ENCODE results near the gene TOX2. TPM values are rescaled to one million over a fixed set of nuclear protein-coding genes. Genes with fewer than 3 reads are reported as not detected.
A peak's percentile ranks its signal among the peaks of the same experiment; 100 is the strongest.

TOX2 gene
- total RNA-seq, 3 donors from 2014 or later: 0.66 to 1.1 (median 0.87) TPM

DNA sequence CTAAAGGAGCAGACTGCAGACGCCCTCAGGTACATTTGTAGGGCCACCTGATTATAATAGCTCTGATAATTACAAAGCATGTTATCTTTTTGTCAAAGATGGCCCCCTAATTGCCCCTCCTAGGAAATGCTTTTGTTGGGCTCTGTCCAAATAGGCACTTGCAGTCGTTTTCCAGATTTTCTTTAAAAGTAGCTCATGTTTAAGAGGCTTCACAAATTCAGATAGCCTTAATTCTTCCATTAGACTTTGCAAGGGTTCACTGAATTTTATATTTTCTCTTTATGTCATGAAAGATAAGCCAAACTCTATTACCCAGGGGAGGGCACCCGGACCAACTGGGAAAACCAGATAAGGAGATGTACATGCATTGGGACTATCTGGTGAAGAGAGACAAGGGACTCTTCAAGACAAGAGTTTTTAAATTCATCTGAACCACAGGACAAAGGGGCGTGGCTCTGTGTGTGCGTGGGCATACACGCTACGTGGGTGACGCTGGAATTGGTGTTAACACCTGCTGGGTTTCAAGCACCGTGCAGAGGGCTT is 95.6 kb downstream of the TOX2 start:
- Mint-ChIP-seq H3K4me1 (ENCODE audit: low read depth) (peaks cover 14% of the 10 kb centered on the region), H3K4me3 (no peak overlapping the region), H3K9me3 (no peaks in the 10 kb centered on the region), H3K36me3 (ENCODE audit: insufficient read depth) (no peaks in the 10 kb centered on the region), H3K27me3 (ENCODE audit: low read depth) (peaks cover 9% of the 10 kb centered on the region)
- peak; percentile 32 for DNase-seq
- no peak for ATAC-seq

- Mint-ChIP-seq H3K4me1 (ENCODE audit: low read depth) (peaks cover 14% of the 10 kb centered on the region), H3K27me3 (ENCODE audit: low read depth) (peaks cover 9% of the 10 kb centered on the region), H3K4me3 (no peak overlapping the region), H3K36me3 (ENCODE audit: insufficient read depth) (no peaks in the 10 kb centered on the region), H3K9me3 (no peaks in the 10 kb centered on the region)
- ATAC-seq (peak; percentile 57 to 58), DNase-seq (no peak)
These were observed 96.7 kb downstream of the TOX2 start for GRCh38 chr20:44011251-44011940.

GRCh38 chr20:44012466-44013226 is 98.0 kb downstream of the TOX2 start:
- ATAC-seq: no peak
- Mint-ChIP-seq H3K4me3 (no peak overlapping the region), H3K9me3 (no peaks in the 10 kb centered on the region), H3K27me3 (ENCODE audit: low read depth) (peaks cover 10% of the 10 kb centered on the region), H3K36me3 (ENCODE audit: insufficient read depth) (no peaks in the 10 kb centered on the region), H3K4me1 (ENCODE audit: low read depth) (peaks cover 14% of the 10 kb centered on the region)
- DNase-seq: no peak

- H3K4me3 Mint-ChIP-seq: no peak overlapping the region
- peaks cover 33% of the 10 kb centered on the region for H3K4me1 Mint-ChIP-seq (ENCODE audit: low read depth)
- no peak for ATAC-seq
- H3K27me3 Mint-ChIP-seq (ENCODE audit: low read depth): peaks cover 7% of the 10 kb centered on the region
- no peak for DNase-seq
- no peaks in the 10 kb centered on the region for H3K36me3 Mint-ChIP-seq (ENCODE audit: insufficient read depth)
- H3K9me3 Mint-ChIP-seq: no peaks in the 10 kb centered on the region
These were observed 100.4 kb downstream of the TOX2 start for GRCh38 chr20:44014807-44015732.

DNA sequence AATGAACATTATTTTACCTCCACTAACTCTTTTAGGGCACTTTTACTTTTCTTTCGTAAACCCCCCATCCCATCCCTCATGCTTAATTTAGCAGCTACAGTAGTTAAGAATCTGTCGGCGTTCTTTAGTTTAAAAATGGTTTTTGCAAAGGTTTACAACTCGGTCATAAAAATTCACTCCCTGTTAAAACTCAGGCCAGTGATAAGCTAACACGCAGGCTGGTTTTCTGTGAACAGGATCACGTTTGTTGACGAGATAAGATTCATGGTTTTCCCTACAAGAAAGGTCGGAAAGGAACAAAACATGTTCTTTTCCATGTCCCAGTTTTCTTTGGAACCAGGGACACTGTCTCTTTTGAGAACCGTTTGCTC is 101.1 kb downstream of the TOX2 start:
- peaks cover 7% of the 10 kb centered on the region for H3K27me3 Mint-ChIP-seq (ENCODE audit: low read depth)
- no peaks in the 10 kb centered on the region for H3K36me3 Mint-ChIP-seq (ENCODE audit: insufficient read depth)
- H3K4me1 Mint-ChIP-seq (ENCODE audit: low read depth): peaks cover 36% of the 10 kb centered on the region
- H3K4me3 Mint-ChIP-seq: no peak overlapping the region
- ATAC-seq: no peak
- no peaks in the 10 kb centered on the region for H3K9me3 Mint-ChIP-seq
- no peak for DNase-seq

- H3K27me3 Mint-ChIP-seq (ENCODE audit: low read depth): peaks cover 10% of the 10 kb centered on the region
- ATAC-seq: no peak
- DNase-seq: no peak
- no peaks in the 10 kb centered on the region for H3K36me3 Mint-ChIP-seq (ENCODE audit: insufficient read depth)
- H3K4me1 Mint-ChIP-seq (ENCODE audit: low read depth): peaks cover 36% of the 10 kb centered on the region
- no peaks in the 10 kb centered on the region for H3K9me3 Mint-ChIP-seq
- no peak overlapping the region for H3K4me3 Mint-ChIP-seq
These were observed 101.9 kb downstream of the TOX2 start for GRCh38 chr20:44016525-44016924.

DNA sequence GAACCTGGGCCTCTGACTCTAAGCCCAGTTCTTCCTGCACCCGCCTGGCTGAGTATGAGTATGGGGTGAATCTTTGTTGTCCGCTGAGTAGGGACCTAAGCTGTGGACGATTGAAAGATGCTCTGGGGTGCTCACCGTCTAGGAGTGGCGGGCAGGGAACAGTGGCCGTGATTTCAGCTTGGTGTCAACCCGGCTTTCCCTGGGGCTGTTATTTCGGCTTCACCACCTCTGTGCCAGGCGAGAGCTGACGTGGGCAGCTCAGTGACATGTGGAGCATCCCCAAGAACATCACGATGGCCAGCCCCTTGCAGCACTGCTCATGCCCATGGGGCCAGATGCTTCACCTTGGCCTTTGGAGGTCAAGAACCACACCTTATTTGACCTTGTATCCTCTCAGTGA is 102.6 kb downstream of the TOX2 start:
- no peaks in the 10 kb centered on the region for H3K9me3 Mint-ChIP-seq
- H3K4me3 Mint-ChIP-seq: no peak overlapping the region
- DNase-seq: no peak
- peaks cover 29% of the 10 kb centered on the region for H3K4me1 Mint-ChIP-seq (ENCODE audit: low read depth)
- peaks cover 7% of the 10 kb centered on the region for H3K27me3 Mint-ChIP-seq (ENCODE audit: low read depth)
- H3K36me3 Mint-ChIP-seq (ENCODE audit: insufficient read depth): no peaks in the 10 kb centered on the region
- ATAC-seq: no peak

DNA sequence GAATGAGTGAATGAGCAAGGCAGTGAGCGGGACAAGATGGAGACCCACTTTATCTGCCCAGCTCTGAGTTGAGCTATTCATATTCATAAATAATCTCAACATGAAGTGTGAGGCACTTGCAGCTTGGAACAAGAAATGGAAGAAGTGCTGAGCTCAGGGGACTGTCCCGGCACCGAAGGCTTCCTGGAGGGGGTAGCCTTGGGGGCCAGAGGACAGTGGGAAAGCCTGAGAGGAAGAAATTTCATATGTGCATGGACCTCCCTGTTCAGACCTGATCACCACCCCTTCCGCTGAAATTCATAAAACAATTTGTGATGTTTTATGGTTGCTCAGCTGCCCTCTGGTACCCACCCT is 103.2 kb downstream of the TOX2 start:
- no peaks in the 10 kb centered on the region for H3K36me3 Mint-ChIP-seq (ENCODE audit: insufficient read depth)
- H3K9me3 Mint-ChIP-seq: no peaks in the 10 kb centered on the region
- H3K4me3 Mint-ChIP-seq: no peak overlapping the region
- ATAC-seq (no peak), DNase-seq (no peak)
- peaks cover 11% of the 10 kb centered on the region for H3K27me3 Mint-ChIP-seq (ENCODE audit: low read depth)
- H3K4me1 Mint-ChIP-seq (ENCODE audit: low read depth): peaks cover 33% of the 10 kb centered on the region

DNA sequence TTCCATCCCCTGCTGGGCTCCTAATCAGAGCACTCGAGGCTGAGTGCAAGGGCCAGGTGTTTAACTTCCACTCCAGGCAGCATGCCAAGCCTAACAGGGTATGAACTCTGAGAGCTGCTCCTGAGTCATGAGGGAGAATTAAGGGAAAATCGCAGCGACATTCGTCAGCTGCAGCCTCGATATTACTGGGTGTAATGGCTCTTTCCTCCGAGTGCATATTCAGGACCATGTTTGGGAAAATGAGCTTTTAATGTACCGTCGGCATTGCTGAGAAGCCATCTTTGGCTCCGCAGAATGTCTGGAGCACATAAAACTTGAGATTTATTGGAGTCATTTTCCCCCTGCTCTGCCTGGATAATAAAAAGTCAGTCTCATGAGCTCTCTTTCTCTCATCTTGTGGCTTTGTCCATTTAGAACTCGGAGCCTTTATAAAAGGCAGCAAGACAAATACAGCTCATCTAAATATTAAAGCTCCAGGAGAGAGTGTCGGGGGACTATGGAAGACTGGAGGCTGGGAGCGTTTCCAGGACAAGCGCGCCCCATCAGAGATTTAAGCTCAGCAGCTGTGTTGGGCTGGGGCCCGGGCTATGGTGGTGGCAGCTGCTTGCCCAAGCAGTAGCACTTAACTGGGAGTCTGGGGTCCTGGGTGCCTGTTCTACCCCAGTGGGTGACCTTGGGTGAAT is 103.7 kb downstream of the TOX2 start:
- no peak for ATAC-seq
- Mint-ChIP-seq H3K36me3 (ENCODE audit: insufficient read depth) (no peaks in the 10 kb centered on the region), H3K27me3 (ENCODE audit: low read depth) (peaks cover 12% of the 10 kb centered on the region), H3K4me3 (no peak overlapping the region), H3K4me1 (ENCODE audit: low read depth) (peaks cover 33% of the 10 kb centered on the region), H3K9me3 (no peaks in the 10 kb centered on the region)
- DNase-seq: no peak

- Mint-ChIP-seq H3K27me3 (ENCODE audit: low read depth) (peaks cover 12% of the 10 kb centered on the region), H3K36me3 (ENCODE audit: insufficient read depth) (no peaks in the 10 kb centered on the region), H3K4me3 (peak overlapping the region; percentile 60), H3K9me3 (no peaks in the 10 kb centered on the region), H3K4me1 (ENCODE audit: low read depth) (peaks cover 33% of the 10 kb centered on the region)
- ATAC-seq (no peak), DNase-seq (no peak)
These were observed 104.4 kb downstream of the TOX2 start for GRCh38 chr20:44018942-44019637.

GRCh38 chr20:44019638-44020335 is 105.1 kb downstream of the TOX2 start:
- ATAC-seq (peak; percentile 42 to 56), DNase-seq (peak; percentile 17)
- peaks cover 9% of the 10 kb centered on the region for H3K27me3 Mint-ChIP-seq (ENCODE audit: low read depth)
- H3K4me3 Mint-ChIP-seq: peak overlapping the region; percentile 60
- H3K36me3 Mint-ChIP-seq (ENCODE audit: insufficient read depth): no peaks in the 10 kb centered on the region
- no peaks in the 10 kb centered on the region for H3K9me3 Mint-ChIP-seq
- peaks cover 33% of the 10 kb centered on the region for H3K4me1 Mint-ChIP-seq (ENCODE audit: low read depth)

DNA sequence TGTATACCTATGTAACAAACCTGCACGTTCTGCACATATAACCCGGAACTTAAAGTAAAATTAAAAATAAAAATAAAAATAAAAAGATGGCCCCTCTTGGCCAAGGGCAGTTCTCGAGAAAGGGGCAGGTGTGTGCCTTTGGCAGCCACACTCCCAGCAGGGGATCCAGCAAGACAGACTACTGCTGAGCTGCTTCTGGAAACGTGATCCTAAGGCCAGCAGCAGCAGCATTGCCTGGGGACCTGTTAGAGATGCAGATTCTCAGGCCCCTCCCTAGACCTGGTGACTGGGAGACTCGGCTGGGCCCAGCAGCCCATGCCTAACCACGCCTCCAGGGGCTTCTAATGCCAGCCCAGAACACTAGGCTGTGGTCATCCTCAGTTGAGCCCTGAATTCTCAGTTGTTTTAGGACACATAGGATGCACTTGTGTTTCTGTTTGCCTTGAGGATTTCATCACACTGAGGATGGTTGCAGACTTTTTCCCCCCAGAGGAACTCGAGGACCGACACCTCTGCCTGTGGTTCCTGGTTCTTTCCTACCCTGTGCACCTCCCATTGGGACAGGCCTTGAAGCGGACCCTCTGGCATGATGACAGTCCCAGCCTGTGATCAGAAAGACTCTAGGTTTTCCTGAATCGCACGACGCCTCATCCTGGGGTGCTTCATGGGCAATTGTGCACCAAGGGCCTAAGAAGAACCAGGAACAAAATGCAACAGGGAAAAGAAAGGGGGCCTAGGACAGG is 105.9 kb downstream of the TOX2 start:
- Mint-ChIP-seq H3K36me3 (ENCODE audit: insufficient read depth) (no peaks in the 10 kb centered on the region), H3K27me3 (ENCODE audit: low read depth) (peaks cover 11% of the 10 kb centered on the region)

More for the DNA sequence above, 105.9 kb downstream of the TOX2 start:
- DNase-seq: no peak
- no peak for ATAC-seq
- Mint-ChIP-seq H3K4me3 (no peak overlapping the region), H3K4me1 (ENCODE audit: low read depth) (peaks cover 33% of the 10 kb centered on the region), H3K9me3 (no peaks in the 10 kb centered on the region)

Data from activated T-cell treated with anti-CD3 and anti-CD28 coated beads, Interleukin-2, amount 50 U/mL, for 4 hours (primary cell).